GM19240 (cell line): ENCODE results near the gene ARSB.
"Not testable (repeated sequence)": the region's sequence is repeated elsewhere in the genome, so short reads cannot be mapped to it uniquely, and the experiment has no call there.

Source experiments
- DNase-seq: peaks from one replicate; pipeline ENCODE4 v3.0.0; 2011; ENCODE audit warnings: low spot score; ENCODE audit not compliant: insufficient read length

Gene ARSB

DNA sequence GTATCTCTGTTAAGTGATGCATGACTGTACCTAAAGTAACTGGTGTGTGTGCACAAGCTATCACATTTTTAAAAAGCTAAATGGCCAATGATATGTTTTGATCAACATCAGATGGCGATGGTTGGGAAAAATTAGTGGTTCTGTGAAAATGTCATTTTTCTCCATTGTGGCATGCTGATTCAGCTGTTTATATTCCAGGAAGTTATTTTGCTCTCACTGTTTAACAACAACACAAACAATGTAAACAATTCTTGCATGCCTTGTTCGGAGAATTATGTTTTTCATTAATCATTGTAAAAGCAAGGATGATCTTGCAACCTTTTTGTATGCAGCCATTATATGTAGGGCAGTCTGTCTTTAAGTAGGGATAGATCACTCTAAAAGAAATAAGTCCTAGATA, 230.5 kb downstream of the ARSB start:
- no peak for DNase-seq

DNA sequence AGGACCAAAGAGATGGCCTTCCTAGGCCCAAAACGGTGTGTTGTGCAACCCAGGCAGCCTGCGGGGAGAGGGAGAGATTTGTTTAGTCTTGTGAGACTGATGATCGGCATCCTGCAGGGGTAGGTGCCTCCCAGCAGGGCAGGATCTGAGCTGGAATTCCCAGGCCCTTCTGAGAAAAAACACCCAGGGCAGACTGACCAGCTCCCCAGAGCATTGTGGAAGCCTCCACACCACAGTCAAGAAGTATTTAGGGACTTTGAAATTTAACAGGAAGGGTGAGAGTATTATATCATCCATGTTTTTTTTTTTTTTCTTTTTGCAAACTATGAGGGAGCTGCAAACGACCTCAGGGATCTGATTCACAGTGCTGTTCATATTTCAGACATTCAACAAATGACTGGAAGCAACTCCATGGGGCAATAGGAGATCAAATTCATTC, 232.0 kb downstream of the ARSB start:
- no peak for DNase-seq

DNA sequence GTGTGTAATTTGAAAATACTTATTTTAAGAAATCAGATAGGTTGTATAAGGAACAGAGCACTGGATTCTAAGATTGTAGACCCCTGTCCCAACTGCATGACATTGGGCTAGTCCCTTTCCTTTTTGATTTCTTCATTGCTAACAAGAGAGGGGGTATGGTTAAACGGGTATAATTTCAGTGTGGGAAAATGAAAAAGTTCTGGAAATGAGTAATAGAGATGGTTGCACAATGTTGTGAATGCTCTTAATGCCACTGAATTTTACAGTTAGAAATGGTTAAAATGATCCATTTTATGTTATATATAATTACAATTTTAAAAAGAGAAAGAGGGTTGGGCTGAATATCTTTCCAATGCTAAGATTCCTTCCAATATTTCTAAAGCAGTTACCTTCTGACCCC, 233.2 kb downstream of the ARSB start:
- no peak for DNase-seq

DNA sequence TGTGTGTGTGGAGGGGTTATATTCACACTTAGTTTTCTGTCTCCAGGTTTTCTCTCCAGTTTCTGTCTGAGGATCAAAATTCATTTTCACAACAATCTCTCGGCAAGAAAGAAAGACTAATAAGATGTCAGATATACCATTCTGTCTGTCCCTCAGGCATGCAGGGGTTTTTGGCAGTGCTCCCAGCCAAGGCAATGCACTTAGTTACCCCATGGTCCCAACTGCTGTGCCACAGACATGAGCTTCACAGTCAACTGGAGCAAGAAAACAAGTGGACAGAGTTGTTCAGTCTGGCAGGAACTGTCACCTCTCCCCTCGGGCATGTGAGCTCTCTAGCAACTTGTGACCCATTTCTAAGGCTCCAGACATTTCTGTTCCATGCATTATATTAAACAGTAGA, 234.8 kb downstream of the ARSB start:
- no peak for DNase-seq

DNA sequence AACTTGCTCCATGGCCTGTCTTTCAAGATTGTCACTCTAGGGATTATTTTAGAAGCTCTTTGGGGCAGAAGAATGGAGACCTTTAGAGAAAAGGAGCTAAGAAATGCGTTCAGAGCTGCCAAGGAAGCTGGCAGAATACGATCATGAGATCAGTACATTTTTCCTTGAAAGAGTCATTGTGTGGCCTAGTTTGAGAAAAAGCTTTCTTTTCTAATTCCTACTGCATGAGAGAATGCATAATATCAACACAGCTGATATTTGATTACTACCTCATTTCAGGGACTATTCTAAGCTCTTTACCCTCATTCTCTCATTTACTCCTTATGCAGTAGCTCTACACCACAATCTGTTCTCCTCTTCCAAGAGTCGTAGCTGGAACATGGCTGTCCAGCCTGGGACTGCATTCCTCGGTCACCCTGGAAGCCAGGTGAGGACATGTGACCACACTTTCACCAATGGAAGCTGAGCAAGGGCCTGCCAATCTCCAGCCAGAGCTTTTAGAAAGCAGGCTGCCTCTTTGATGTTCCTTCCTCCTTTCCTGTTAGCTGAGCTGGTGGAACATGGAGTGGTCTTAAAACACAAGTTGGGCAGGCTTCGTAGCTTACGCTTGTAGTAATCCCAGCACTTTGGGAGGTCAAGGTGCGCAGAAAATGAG, 237.3 kb downstream of the ARSB start:
- no peak for DNase-seq

DNA sequence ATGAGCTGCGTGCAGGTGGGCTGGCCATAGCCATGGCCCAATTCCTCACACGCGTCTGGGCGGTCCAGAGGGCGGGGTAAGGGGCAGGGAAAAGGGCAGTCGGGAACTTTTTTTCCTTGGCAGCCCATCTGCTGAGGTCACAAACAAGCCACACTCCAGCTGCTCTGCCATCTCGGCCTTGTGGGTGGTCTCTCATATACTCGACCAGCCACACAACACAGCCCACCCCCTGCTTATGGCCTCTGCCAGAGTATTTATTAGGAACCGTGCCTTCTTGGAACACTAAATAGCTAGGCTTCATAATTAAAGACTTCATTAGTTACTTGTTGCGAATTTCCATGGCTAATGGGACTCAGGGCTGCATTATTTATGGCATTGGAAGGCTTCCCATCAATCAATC, 238.1 kb downstream of the ARSB start:
- no peak for DNase-seq

DNA sequence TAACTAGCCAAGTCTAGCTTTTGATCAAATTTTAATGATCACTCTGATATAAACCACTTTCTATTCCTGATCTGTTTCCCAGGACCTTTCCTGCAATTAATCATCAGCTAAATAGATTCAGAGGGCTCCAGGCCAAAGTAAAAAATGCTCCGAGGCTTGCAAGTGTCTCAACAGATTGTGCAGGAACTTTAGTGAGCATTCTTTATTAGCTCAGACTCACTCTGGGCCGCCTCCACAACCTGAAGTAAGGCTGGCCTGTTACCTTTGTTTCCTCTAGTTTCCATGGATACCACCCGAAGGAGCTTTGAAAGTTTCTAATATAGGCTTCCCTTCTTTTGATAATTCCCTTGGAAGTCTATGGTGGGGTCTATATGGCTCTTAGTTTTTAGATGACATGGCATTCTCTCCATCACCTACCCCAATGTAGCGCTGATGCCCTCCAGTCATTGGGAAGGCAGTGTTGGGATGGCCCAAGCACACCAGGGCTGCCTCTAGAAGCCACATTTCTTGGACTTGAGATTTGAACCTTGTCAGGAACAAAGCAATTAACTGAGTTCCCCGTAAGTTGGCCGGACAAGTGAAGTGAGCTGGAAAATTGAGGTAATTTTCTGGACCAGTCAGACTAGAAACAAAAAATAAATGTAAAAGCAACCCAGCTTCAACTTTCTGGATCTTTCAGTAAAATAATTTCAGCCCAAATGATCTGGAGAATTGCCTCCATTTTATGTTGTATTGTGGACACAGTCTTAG, 238.9 kb downstream of the ARSB start:
- no peak for DNase-seq

DNA sequence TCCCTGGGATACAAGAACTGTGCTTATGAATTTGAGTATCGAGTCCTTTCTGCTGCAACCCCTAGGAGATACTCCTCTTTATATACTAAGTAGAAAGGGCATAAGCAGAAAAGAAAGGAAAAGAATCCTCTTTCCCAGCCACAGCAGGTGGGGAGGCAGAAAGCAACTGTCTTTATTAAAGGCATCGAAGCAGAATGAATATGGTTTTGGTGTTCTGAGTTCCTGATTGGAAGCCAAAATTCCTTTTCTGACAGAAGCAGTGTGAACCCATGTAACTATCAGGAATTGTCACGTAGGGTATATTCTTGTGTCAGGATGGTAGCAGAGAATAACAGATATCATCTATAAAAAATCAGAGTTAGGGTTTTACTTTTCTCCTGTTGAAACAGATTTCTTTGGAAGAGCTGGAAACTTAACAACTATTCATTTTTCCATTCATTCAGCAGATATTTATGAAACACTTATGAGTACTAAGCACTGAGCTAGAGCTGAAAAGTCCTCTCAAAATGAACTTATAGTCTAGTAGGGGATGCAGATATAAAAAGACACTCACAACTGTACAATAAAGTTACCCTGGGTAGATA, 240.1 kb downstream of the ARSB start:
- DNase-seq, result no peak

DNA sequence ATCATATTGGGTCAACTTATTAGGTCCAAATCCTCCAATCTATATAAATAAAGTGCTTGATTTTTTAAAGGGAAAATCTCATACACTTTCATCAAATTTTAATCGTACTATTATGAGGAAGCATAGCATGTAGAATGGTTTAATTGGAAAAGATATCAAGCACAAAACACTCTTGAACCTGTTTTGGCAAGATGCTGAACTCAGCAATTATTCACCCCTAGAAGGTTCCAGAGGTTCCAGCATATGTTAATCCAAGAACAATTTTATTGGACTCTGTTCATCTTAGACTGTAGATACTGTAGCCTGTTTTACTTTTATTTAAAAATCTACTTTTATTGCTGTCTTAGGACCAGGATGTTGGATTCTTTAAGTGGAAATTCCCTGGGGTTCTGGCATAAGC, 244.1 kb downstream of the ARSB start:
- no peak for DNase-seq

DNA sequence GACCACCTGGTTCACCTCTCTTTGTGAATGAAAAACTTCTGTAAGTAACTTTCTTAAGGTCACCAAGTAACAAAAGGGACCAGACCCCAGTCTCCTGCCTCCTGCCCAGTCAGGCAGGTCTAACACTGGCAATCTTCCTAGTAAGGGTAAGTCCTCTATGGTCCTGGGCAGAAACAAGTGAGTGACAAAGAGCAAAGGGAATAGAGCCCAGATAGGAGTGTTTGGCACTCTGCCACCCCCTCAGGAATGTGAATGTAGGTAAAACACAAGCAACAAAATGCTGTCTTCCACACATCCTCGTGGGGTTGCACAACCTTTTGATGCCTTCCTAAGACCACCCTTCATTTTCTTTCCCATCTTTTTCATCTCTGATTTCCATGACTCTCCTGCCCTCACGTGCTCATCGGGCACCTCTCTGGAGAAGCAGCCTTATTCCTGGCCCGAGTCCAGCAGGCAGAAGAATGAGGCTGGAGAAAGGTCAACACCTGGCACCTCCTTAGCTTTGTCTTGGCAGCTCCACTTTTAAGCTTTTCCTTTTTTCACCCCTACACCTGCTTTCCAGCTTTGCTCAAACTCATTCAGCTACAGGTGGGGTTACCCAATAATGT, 246.3 kb downstream of the ARSB start:
- DNase-seq, result no peak

DNA sequence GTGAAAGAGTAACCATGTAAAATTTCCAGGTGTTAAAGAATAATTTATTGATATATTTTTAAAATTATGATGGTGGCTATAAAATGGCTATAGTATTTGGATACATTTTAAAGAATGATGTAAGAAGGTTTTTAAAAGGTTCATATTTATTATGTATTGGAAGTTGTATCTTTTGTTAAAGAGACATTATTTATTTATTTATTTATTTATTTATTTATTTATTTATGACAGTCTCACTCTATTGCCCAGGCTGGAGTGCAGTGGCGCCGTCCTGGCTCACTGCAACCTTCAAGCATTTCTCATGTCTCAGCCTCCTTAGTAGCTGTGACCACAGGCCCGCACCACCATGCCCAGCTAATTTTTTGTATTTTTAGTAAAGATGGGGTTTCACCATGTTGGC, 247.0 kb downstream of the ARSB start:
- DNase-seq, result no peak

DNA sequence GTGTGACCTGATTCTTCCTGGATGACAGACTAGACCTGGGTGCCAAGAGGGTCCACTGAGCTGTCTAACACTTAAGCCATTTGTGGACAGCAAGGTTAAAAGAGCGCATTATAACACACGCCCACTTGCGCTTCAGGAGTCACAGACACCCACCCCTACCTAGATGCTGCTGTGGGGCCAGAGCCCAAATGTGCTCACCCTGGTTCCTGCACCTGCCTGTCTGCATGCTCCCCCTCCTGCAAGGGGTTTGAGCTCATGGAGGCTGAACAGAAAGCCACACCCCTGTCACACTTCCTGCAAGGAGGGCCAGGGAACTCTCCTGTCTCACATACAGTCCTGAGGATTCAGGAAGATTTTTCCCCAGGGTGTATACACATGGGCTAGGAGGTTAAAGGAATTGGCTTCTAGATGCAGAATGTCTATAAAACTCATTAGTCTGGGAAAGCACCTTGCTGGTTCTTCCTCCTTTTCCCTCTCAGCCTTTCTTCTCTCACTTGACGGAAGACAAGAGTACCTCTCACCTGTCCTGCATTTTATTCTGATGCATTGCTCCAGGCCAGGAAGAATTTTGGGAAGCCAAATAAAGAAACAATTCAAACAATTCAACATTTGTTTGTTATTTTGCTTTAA, 249.2 kb downstream of the ARSB start:
- DNase-seq, result no peak

DNA sequence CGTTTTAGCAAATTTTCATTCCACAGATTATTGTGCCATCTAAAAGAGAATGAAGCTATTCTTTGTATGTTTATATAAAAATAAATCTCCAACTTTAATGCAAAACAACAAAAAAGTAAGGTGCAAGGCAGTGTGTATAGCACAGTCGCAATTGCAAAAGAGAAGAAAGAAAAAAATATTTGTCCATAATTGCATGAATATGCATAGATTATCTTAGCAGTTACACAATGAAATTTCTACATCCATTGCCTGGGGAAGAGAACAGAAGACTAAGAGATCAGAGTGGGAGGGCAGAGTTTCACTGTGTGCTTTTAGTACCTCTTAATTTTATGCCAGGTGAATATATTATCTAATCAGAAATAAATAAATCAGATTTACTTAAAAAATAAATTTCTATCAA, 250.2 kb downstream of the ARSB start:
- DNase-seq, result no peak

DNA sequence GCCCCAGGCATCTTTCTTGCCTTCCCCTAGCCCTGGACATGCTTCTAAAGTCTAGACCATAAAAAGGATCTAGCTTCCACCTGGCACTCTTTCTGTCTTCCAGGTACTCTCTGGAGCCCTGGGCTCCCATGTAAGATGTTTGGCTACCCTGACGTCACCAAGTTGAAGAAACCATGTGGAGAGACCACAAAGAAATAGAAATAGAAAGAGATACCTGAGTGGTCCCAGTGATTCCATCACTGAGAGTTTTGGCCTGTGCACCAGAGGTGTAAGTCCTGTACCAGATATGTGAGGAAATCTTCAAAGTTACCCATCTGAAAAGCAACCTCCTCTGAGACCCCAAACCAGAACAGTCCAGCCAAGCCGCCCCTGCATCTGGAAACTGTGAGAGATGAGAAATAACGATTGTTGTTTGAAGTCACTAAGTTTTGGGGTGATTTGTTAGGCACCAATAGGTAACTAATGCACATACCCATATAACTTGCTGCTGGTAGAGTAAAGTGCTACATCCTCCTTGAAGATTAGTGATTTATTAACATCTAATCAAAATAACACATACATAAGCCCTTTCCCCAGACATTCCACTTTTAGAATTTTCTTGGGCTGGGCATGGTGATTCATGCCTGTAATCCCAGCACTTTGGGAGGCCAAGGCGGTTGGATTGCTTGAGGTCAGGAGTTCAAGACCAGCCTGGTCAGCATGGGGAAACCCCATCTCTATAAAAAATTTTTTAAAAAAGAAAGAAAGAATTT, 250.8 kb downstream of the ARSB start:
- no peak for DNase-seq

DNA sequence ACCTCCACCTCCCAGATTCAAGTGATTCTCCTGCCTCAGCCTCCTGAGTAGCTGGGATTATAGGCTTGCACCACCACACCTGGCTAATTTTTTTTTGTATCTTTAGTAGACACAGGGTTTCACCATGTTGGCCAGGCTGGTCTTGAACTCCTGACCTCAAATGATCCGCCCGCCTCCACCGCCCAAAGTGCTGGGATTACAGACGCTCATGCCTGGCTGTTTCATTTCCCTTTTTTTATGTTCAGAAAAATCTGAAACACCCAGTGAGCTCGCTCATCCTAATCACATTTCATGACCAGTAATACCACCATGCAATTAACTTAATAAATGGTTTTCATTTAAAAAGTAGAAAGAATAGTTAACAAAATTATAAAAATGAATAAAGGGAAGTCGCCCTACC, 252.4 kb downstream of the ARSB start:
- DNase-seq, result not testable (repeated sequence)

DNA sequence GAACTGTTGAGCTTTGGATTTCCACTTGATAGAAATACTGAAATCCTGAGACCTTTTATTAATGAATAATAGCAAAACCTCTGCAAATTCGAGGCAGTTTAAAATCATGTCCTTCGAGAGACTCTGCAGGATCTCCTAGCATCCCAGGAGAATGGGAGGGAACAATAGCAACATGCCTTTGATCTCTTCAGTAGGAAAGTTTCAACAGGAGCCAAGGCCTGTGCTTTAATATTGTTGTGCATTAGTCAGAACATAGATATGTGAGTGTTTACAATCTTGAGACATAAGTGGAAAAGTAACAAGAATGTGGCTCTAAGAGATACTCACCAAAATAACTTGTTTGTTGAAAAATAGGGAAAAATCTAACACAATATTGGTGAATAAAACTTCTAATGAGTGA, 253.2 kb downstream of the ARSB start:
- no peak for DNase-seq

DNA sequence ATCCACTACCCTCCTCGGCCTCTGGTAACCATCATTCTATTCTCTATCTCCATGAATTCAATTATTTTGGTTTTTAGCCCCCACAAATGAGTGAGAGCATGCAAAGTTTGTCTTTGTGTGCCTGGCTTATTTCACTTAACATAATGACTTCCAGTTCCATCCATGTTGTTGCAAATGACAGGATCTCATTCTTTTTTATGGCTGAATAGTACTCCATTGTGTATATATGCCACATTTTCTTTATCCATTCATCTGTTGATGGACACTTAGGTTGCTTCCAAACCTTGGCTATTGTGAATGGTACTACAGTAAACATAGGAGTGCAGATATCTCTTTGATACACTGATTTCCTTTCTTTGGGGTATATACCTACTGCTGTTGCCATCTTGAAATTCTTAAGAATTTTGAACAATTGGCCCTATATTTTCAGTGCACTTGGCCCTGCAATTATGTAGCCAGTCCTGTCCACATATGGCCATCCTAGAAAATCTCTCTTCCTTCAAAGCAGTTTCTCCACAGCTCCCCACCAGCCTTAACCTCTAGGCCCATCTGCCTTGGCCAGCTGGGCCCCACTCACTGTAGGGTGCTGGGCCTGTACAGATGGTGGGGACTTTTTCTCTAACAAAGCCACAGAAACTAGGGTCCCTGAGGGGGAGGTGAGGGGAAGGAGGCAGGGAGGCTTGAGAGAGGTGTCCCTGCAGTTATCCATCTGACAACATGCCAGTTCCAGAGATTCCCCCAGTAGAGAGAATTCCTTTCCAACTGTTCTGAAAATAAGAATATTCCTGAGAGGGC, 254.6 kb downstream of the ARSB start:
- no peak for DNase-seq

DNA sequence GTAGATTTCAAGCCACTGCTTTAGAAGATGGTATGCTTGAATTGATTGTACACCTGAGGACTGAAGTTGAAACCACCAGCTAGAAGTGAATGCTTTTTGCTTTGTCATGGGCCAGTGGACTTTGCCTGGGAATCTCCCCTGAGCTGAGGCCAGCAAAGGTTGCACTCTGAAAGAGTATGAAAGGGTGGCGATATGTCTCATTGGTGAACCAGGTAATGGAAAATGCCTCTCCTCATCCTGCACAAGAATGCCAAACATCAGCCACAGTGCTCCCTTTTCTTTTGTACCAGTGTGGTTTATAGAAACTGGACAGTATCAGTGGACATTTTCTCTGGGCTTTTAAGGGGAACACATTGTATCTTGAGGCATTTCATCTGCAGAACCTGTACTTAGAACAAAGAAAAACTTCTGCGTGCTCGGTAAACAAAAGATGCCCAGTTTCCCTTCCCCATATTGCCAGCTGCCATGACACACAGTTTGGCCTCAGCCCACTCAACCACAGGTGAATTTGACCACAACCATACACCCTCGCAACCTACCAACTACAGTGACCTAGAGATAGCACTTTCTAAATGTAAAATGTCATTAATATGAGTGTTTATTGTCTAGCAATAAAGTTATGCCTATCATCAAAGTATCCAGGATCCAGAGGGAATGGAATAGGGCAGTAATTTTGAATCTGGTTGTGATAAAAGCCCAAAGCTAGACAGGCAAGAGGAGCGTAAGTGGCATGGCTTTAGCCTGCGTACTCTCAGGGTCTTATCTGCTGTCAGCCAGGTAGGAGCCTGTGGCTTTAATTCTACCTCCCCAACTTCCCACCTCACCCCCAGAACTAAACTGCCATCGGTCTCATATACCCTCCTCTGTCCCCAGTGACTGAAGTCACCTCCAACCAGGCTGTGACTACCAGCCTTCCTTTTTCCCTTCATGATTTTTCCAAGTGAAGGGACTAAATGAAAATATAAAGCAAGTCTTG, 257.0 kb downstream of the ARSB start:
- peak; percentile 56 for DNase-seq
